Measurements from ENCODE around the gene TNRC6A.
"Not testable (repeated sequence)": the region's sequence is repeated elsewhere in the genome, so short reads cannot be mapped to it uniquely, and the experiment has no call there.

Gene TNRC6A

DNA sequence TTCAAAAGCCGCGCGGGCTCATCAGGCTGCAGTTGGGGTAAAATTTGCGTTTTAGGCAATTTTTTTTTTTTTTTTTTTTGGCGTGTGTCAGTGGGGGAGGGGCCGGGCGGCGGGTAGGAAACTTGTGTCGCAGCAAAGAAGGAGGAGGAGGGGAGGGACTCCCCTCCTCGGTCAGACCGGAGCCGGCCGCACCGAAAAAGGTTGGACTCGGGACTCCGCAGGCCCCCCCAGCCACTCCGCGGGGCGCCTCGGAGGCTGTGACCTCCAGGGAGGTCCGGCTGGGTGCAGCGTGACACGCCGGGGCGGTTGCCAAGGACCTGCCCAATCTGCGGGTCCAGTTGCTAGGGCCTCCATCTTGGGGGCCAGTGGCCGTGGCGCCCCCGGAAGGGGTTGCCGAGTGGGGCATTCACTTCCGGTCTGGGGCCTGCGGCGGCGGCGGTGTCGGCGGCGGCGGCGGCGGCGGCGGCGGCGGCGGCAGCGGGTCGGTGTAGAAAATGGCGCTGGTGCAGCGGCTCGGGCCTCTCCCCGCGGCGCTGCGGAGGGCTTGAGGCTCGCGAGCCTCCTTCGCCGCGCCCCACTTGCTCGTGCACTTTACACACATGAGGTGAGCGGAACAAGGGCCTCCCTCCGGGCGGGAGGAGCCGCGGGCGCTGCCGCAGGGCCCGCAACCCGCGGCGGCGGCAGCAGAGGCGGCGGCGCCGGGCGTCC, at the start of gene TNRC6A:
Gene TNRC6A, plus strand, starts transcription at position 409 of the 708 bp plus-strand sequence. Its CDS starts 191 bp downstream, at position 600.
- DNase-seq = peak; percentile 84

DNA sequence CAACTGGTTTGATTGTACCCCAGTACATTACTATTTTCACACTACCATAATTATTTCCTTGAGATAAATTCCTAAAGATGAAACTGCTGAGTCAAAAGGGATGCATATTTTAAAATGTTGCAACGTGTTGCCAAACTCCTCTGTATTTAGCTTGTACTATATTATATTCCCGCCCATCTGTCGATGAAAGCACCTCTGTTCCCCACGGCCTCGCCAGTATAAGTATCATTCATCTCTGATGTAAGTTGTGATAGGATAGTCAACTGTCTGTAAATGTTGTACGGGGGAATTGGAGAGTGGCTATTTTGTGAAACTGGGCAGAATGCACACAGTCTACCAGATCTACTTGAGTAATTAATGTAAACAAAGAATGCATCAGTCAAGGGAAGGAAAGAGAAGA, 47.7 kb upstream of the TNRC6A start:
- no peak for DNase-seq

DNA sequence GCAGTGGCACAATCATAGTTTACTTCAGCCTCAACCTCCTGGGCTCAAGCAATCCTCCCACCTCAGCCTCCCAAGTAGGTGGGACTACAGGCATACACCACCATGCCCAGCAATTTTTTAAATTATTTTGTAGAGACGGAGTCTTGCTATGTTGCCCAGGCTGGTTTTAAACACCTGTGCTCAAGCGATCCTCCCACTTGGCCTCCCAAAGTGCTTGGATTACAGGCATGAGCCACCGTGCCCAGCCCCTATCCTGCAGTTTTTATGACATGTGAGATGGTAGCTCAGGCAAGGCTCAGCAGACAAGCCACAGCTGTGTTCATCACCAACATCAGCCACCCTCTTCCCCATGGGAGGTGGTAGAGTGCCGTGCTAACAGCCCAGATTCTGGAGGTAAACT, 46.2 kb upstream of the TNRC6A start:
- no peak for DNase-seq

- DNase-seq = no peak
Observed at GRCh38 chr16:24683847-24684493, 45.5 kb upstream of the TNRC6A start.

DNA sequence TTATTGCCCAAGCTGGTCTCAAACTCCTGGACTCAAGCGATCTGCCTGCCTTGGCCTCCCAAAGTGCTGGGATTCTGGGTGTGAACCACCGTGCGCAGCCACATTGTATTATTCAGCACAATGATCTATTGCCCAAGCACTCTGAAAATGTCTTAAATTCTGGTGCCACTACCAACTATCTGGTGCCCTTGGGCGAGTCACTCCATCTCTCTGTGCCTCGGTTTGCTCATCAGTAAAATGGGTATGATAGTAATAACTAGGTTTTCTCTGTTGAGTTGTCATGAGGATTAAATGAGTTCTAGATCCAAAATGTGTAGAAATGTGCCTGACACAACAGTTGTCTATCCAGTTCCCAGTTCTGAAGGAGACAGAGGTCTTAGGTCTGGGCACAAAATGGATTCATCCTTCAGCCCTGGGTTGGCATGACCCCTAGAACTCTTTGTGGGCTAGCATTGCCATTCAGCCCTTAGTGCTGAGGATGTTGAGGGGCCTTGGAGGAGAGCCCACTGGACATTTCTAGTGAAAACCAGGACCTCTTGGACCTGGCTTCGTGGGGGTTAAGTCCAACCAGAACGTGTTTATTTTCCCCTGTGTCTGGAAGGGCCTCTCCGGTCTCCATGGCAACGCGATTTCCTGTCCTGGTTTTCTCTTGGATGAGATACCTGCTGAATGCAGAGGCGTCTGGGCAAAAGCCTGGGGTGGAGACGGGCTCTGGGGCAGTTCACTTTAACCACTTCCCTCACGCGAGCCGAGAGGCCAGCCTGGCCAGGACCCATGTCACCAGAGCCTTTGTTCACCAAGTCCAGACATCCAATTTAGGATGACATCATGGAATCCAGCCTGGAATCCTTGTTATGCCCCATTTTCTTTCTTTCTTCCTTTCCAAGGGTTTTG, 43.7 kb upstream of the TNRC6A start:
- DNase-seq = peak; percentile 40

DNA sequence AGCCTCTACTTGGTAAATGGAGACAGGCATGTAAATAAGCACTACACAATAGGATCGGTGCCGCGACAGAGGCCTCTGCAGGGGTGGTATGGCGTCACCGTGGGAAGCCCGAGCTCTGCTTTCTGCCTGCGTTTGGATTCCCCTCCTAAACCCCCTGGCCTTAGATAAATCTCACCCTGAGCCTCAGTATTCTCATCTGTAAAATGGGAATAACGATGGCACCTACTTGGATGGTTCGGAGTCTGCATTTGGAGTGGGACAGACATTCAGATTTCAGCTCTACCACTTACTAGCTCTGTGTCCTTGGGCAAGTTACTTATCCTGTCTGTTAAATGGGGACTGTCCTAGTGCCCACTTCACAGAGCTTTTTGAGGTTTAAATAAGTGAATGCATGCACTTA, 42.8 kb upstream of the TNRC6A start:
- no peak for DNase-seq

GRCh38 chr16:24688359-24688758, 41.1 kb upstream of the TNRC6A start:
- DNase-seq = no peak

GRCh38 chr16:24689128-24689527, 40.3 kb upstream of the TNRC6A start:
- peak; percentile 19 for DNase-seq

DNA sequence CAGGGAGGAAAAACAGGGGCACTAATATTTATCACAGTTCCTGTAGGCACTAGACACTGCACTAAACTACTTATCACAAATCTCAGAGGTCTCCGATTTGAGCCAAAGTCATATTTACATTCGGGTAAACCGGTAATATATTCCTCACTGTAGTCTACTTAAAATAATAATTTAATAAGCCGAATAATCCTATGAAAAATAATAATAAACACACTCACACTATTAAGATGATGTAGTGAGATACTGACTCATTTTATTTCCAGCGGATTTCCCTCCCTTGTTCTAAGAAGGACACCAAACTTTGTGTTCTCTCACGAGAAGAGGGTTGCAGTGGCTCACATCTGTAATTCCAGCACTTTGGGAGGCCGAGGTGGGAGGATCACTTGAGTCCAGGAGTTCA, 36.6 kb upstream of the TNRC6A start:
- DNase-seq = no peak

GRCh38 chr16:24694931-24695330, 34.5 kb upstream of the TNRC6A start:
- DNase-seq = no peak

DNA sequence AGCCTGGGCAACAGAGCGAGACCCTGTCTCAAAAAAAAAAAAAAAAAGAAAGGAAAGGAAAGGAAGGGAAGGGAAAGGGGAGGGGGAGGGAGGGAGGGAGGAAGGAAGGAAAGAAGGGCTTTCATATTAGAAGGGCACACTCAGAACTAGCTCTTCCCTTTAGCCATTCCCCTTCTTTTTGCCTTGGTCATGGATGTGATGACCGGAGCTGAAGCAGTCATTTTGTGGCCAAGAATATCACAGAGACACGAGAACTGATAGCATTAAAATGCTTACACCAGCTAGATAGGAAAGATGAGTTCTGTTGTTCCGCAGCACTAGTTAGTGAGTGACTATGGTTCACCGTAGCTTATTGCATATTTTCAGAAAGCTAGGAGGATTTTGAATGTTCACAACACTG, 32.8 kb upstream of the TNRC6A start:
- DNase-seq = no peak

DNA sequence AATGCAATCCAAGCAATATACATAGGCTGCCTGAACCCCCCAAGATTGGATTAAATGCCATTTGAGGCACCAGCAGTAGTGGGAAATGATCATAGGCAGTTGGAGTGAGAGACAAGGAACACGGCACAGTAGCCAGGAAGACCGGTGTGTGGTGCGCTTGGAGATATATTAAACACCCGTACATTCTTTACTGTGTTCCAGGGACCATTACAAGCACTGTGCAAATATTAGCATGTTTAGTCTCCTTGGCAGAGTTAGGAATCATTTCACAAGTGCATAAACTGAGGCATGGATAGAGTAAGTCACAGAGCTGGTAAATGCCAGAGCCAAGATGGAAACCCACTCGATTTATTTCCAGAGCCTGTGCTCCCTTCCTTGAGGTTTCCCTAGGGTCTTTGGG, 31.1 kb upstream of the TNRC6A start:
- no peak for DNase-seq

GRCh38 chr16:24699151-24699723, 30.2 kb upstream of the TNRC6A start:
- DNase-seq = no peak

GRCh38 chr16:24700549-24701392, 28.7 kb upstream of the TNRC6A start:
- DNase-seq = no peak

DNA sequence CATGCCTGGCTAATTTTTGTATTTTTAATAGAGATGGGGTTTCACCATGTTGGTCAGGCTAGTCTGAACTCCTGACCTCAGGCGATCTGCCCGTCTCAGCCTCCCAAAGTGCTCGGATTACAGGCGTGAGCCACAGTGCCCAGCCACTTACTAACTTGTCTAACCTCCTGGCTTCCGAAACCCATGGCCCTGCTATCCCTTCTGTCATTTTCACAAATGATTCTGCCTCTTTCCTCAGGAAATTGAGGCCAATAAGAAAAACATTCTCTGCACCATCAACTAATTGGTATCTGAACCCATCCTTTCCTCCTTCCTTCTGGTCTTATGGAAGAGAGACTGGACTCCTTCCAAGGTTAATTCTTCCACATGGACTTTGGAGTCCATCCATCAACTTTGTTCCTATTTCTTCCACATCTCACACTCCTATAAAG, 27.9 kb upstream of the TNRC6A start:
- DNase-seq = no peak

- not testable (repeated sequence) for DNase-seq
Observed at GRCh38 chr16:24707760-24708159, 21.7 kb upstream of the TNRC6A start.

- DNase-seq = no peak
Observed at GRCh38 chr16:24713379-24713778, 16.1 kb upstream of the TNRC6A start.

DNA sequence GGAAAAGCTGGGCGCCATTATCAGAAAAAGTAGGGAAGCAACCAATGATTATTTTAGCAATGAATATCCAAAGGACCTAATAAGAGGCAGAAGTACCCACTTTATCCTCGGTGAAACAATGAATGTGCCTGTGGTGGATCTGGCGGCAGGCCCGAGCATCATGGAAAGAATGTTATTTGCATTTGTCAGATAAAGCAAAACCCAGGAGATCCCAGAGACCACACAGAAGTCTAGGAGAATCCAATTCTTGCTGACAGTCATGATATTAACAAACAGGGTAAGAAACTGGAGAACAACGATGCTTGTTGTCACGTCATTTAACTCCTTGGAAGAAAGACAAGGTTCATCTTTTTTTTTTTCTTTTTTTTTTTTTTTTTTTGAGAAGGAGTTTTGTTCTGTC, 12.0 kb upstream of the TNRC6A start:
- no peak for DNase-seq

GRCh38 chr16:24718967-24719521, 10.4 kb upstream of the TNRC6A start:
- no peak for DNase-seq

GRCh38 chr16:24721830-24722238, 7.6 kb upstream of the TNRC6A start:
- DNase-seq = no peak

DNA sequence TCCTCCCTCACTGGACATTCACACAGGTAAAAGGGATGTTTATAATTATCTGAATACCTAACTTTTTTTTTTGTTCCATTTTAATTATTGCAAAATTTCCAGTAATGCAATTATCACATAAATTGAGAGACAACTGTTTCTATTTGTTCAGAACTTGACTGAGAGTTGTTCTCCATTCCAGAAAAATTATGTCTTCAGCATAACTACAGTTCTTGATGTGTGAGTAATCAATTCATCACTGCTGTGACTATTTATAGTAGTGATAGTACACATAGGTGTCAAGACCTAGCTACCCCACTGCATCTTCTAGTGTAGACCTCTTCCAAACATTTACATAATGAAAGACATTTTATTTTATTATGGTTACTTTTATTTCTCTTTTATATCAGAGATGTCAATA, 5.8 kb upstream of the TNRC6A start:
- no peak for DNase-seq

DNA sequence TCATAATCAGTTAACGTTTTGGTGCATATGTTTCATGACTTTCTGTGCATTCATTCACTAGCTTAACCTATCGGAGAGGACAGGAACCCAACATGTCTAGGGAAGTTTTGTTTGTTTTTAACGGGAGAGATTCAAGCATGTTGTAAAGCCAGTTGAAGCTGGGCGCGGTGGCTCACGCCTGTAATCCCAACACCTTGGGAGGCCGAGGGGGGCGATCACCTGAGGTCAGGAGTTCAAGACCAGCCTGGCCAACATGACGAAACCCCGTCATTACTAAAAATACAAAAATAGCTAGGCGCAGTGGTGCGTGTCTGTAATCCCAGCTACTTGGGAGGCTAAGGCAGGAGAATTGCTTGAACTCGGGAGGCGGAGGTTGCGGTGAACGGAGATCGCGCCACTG, 1.4 kb upstream of the TNRC6A start:
- DNase-seq = no peak

Data from COR-L47 (cell line).